PFSK-1 (cell line): Measurements from ENCODE around the gene RBM15.

Experiments
- POLR2AphosphoS5 ChIP-seq: IDR thresholded peaks from 2 replicates; pipeline ENCODE4 v1.6.1; 2012; ENCODE audit warnings: low read depth, mild to moderate bottlenecking, control low read depth, low read length, moderate library complexity
- SIN3A ChIP-seq: IDR thresholded peaks from 2 replicates; pipeline ENCODE4 v1.6.1; 2012; ENCODE audit warnings: mild to moderate bottlenecking, low read length, moderate library complexity, borderline replicate concordance; ENCODE audit not compliant: insufficient read depth
- TAF1 ChIP-seq: IDR thresholded peaks from 2 replicates; pipeline ENCODE4 v1.6.1; 2012; ENCODE audit warnings: low read length, control low read depth, borderline replicate concordance; ENCODE audit not compliant: insufficient read depth
- TF ChIP-seq, protein P1 (sequence below), 2 experiments: IDR thresholded peaks; 2 replicates each; pipeline versions ENCODE4 v1.6.1 to v1.8.0; 2011 to 2012; ENCODE audit warnings: low read depth in 2 of 2, low read length in 2 of 2, control low read depth in 1 of 2, inconsistent platforms in 1 of 2, mild to moderate bottlenecking in 1 of 2, moderate library complexity in 1 of 2; ENCODE audit not compliant: insufficient read depth in 1 of 2

DNA sequence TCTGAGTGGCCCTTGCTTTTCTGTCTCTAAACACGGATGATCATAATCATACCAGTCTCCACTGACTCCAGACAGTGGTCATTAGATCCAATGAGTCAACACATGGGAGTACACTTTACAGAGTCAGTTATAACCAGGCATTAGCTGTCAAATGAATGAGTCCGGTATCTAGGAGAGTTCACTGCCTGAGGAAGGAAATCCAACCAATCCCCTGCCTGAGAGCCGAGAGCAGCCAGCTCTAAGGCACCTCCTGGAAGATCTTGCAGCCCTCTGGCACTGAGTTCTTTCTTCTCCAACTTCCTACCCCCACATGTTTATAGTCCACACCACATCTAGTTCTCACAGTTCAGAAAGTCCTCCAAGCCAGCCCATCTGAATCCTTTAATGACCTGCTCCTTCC is 29.4 kb upstream of the RBM15 start:
- TF ChIP-seq POLR2AphosphoS5 (no peak), SIN3A (no peak), TAF1 (no peak)
- TF ChIP-seq, protein P1, sequence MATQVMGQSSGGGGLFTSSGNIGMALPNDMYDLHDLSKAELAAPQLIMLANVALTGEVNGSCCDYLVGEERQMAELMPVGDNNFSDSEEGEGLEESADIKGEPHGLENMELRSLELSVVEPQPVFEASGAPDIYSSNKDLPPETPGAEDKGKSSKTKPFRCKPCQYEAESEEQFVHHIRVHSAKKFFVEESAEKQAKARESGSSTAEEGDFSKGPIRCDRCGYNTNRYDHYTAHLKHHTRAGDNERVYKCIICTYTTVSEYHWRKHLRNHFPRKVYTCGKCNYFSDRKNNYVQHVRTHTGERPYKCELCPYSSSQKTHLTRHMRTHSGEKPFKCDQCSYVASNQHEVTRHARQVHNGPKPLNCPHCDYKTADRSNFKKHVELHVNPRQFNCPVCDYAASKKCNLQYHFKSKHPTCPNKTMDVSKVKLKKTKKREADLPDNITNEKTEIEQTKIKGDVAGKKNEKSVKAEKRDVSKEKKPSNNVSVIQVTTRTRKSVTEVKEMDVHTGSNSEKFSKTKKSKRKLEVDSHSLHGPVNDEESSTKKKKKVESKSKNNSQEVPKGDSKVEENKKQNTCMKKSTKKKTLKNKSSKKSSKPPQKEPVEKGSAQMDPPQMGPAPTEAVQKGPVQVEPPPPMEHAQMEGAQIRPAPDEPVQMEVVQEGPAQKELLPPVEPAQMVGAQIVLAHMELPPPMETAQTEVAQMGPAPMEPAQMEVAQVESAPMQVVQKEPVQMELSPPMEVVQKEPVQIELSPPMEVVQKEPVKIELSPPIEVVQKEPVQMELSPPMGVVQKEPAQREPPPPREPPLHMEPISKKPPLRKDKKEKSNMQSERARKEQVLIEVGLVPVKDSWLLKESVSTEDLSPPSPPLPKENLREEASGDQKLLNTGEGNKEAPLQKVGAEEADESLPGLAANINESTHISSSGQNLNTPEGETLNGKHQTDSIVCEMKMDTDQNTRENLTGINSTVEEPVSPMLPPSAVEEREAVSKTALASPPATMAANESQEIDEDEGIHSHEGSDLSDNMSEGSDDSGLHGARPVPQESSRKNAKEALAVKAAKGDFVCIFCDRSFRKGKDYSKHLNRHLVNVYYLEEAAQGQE (IDR thresholded peaks at IDR 0.05; ENCODE audit: insufficient read depth in 1 of 2, low read depth in 2 of 2, low read length in 2 of 2): no peak
